HG02610 (cell line): Measurements from ENCODE around the gene DIDO1.
"Not testable (repeated sequence)": the region's sequence is repeated elsewhere in the genome, so short reads cannot be mapped to it uniquely, and the experiment has no call there.

Source experiments
- ATAC-seq: cut with Tn5 transposase; IDR thresholded peaks from one replicate; pipeline ENCODE4 v1.9.1; 2021; ENCODE audit warnings: mild to moderate bottlenecking, moderate library complexity; ENCODE audit not compliant: unreplicated experiment

DIDO1 gene

DNA sequence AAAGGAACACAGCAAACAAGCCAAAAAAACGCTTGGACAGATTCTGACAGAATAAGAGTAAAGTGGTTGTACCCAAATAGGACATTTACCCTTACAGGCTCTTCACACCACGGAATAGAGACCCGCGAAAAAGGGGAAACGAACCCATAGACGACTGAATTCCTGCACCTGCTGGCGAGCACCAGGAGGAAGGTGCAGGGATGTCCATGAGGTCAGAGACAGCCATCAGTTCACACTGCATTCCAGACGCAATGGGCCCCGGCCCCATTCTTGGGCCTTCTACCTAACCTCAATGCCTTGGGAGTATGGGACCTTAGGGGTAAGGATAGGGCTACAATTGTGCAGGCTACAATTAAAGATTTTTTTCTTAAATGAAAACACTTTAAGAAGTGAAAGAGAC is 5.2 kb upstream of the DIDO1 start:
- ATAC-seq = no peak

DNA sequence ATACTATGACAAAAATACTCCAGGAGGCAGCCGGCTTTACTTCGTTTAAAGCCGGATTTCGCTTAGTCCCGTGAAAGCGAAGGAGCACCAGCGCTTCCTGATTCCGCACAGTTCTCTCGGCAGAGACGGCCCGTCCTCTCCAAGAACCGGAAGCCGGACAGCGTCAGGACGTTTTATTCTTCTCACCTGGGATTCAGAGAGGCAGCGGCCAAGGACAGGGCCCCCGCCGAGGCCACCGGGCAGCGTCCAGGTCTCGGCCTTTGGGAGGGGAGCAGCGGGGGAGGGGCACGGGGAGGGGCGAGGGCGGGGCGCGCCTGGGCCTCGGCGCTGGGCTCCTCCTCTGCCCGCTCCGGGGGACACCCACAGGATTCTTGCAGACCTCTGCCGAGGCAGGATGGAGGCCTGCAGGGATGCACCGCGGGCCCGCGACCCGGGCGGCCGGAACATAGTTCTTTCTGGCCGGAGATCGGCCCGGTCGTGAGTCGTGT is 2.8 kb upstream of the DIDO1 start:
- ATAC-seq = no peak

DNA sequence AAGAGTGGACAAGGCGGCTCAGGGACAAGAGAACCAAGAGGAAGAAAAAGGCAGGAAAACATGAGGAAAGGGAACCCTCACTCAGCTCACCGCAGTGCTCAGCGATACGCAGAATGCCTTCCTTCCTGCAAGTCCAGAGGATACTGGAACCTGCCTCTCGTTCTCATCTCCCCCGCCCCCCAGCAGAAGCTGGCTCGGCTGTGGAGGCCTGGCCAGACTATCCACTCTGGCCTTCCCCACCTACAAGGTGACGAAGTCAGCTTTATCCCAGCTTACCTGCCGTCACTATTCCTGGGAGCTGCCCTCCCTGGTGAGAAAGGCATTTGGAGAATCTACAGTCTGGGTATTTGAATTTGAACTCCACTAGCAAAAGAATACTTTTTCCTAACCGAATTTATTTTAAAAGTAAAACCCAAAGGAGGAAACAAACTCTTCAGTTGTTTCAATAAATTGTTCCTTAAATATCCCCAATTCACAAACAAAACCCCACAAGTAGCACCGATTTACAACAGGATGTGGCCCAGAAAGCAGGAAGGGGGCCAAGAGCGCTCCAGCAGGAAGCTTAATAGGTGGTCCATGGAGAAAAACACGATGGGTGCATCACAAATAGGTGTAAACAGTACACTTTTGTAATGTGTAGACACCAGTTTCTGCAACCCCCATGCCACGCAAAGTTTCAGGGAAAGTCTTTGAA is 2.1 kb upstream of the DIDO1 start:
- ATAC-seq = no peak

DNA sequence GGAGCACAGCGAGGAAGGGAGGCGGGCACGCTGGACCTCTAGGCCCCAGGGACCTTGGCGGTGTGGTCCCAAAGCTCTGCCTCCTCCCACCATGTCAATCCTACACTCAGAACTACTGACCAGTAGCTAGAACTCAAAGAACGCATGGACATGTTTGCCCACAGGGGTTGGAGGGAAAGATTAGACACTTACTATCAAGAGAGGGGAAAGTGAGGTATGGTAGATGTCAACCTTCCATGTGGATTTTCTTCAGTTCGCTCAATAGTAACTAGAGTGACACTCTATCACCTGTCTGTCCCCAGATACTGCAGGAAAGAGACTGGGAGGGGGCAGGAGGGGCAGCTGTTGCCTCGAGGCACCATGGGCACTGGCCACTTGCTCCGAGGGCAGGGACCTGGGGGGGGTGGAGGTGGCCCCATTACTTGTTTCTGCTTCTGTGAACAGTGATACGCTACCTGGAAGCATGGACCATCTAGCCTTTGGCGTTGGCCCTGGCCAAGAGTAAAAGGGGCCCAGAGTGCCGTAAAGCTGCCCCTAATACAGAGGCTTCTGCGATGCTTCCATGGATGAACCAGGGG is 912 bp upstream of the DIDO1 start:
- no peak for ATAC-seq

DNA sequence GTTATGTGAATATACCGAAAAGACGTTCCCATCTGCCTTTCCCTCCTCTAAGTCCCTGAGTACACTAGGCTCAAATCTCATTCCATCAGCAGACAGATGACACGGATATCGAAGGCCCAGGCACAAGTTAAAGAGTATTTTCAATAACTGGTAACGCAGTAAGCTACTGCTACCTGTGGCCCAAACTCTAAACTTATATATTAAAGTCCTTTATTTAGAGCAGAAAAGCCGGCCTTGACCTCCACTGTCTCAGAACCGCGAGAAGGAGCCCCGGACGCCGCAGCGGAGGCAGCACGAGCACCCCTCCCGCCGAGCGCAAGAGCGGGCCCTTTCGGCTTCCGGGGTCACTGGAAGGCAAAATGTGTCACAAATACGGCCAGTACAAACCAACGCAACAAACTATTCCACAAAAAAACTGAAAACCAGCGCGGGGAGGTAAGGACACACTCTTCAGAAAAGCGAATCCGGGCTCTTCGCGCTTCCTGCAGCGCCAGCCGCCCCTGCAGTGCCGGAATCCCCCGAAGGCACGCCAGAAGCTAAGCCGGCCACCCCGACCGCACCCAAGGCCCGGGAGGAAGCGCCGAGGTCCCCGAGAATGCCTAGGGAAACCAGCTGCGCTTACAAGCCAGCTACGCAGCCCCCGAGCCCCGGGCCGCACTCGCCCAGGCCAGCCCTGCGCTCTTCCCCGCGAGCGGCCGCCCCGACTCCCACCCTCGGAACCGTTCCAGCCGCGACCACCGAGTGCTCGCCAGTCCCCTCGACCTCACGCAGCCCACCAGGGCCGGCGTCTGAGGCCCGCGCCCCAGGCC is 681 bp downstream of the DIDO1 start:
- peak; percentile 4 for ATAC-seq

DNA sequence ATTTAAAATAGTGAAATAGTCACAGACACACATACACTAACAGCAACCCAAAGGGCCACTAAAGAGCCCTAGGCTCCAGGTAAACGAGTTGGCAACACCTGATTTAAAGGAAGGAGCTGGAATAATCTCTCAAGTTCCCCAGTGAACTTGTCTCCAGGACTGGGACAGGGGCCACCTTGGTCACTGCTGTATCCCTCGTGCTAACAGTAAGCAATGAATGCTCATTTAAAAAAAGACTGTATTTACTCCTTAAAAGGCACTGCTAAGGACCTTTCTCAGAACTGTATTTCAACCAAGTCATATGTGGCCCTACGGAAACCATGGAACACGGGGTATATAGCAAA is 1.3 kb downstream of the DIDO1 start:
- ATAC-seq = no peak

DNA sequence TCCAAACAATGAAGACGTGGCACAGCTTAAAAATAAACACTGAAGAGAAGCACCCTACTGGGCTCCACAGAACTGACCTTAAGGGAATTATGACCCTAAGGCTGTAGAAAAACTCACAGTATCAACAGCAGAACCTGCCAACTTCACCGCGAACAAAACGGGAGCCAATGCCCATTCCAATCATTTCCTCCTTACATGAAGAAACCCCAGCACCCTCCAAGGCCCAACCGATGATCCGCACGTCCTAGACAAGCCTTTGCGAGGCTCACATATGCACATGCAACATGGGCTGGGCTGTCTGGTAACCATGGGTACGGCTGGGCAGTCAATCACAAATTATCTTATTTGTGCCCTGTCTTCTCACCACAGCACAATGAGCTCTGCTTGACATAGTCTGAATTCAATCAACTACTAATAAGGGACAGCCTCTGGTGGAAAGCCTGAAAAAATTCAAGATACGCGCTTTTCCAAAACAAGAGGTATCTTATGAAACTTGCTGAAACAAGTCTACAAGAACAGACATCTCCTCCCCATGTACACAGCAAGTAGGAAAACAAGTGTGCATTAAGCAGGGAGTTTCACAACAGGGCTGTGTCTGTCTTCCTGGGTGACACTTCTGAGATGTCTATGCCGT is 1.7 kb downstream of the DIDO1 start:
- ATAC-seq = no peak

DNA sequence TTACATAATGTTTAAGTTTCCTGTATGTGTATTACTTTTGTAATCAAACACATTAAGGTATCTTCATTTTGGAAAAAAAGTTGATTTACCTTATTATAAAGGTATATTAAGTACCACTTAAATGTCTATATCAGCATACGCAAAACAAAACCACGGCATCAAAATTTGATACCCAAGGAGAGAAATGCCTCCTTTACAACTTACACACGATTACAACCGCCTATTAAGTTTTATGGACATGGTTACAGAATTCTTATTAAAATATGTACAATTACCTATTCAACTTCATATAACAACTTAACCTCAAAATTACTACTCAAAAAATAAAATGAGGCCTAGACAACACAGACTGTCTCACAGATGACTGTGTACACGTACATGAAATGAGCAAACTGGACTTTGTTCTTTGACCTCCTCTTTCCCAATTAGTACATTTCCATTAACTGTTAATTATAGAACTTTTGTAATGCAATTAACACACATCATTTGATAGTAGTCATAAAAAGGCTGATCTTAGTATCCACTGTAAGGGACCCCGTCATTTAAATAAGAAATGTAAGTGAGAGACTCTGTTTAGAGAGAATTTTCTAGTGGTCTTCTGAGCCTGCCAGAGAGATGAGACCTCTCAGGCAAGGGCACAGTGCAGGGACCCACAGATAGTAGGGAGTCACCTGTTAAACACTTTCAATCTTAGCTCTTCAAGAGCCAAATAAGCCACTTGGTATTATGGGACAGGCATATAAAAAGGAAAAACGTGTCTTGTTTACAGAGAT is 2.5 kb downstream of the DIDO1 start:
- no peak for ATAC-seq

DNA sequence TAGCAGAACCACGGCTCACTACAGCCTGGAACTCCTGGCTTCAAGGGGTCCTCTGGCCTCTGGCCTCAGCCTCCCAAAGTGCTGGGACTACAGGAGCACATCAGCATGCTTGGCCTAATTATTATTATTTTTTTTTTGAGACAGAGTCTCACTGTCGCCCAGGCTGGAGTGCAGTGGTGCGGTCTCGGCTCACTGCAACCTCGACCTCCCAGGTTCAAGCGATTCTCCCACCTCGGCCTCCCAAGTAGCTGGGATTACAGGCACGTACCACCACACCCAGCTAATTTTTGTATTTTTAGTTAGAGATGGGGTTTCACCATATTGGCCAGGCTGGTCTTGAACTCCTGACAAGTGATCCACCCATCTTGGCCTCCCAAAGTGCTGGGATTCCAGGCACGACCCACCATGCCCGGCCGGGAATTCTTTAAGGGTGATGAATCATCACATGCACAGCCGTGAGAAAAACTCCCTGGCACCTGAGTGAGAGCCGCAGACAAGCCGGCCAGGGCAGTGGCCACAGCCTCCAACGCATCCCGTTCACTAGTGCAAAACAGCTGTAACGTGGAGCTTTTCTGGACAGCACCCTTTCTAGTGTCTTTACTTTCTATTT is 3.1 kb downstream of the DIDO1 start:
- not testable (repeated sequence) for ATAC-seq

DNA sequence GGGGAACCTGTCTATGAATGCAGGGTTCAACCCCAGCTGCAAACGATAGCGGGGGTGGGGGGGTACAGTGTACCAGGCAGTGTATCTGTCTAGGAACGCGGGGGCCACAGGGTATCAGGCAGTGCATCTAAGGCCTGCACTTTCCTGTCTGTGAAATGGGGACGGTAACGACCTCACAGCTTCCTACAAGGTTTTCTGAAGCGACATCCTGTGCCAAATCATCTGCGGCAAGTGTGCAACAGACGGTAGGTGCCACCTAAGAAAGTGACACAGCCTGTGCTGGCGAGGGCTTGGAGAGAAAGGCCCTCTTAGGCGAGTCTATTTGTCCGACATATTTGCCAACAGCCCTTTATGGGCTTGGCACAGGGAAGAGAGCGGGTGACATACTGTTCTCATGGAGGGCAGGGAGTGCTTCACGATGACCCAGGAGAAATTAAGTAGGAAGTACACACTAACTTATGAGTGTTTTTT is 3.8 kb downstream of the DIDO1 start:
- ATAC-seq = no peak

DNA sequence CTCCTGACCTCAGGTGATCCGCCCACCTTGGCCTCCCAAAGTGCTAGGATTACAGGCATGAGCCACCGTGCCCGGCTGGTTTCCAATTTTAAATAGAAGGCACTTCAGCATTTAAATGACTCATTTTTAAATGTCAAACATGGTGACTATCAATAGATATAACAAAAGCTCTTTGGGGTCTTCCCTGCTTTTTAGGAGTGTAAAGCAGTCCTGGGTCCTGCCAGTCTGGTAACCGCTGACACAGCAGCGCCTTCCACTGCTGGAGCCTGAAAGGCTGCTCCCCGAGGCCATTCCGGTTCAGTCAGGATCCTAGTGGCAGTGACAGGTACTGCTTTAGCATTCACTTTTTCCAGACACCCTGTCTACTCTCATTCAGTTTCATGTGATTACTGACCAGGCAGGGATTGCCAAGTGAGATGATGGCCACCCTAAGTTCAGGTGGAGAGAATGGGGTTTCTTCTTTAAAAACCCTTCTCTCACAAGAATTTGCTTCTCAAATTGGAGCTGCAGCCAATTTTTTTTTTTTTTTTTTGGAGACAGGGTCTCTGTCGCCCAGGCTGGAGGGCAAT is 5.1 kb downstream of the DIDO1 start:
- no peak for ATAC-seq

DNA sequence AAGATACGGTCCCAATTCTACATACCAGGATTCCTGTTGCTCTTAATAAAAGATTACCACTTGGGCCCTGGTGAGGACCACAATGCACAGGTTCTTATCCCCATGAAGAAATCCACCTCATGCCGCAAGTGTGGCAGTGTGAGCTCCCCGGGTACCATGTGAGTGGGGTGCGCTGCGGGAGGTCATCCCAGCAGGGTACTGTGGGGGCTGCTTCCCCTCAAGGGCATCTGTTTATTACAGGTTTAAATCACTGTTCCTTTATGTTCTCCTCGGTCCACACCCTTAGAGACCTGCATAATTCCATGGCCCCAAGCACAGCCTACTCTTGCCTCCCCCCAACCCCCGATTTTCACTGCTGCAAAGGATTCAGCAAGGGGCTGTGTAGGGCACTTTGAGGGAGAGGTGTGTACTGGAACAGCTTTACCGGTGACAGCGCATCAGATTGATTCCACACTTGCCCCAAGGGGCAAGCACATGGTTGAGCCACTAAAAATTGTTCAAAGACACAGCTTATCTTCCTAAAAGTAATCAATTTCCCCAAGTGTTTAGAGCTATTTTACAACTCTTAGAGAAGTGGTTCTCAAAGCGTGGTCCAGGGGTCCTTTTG is 6.2 kb downstream of the DIDO1 start:
- no peak for ATAC-seq

DNA sequence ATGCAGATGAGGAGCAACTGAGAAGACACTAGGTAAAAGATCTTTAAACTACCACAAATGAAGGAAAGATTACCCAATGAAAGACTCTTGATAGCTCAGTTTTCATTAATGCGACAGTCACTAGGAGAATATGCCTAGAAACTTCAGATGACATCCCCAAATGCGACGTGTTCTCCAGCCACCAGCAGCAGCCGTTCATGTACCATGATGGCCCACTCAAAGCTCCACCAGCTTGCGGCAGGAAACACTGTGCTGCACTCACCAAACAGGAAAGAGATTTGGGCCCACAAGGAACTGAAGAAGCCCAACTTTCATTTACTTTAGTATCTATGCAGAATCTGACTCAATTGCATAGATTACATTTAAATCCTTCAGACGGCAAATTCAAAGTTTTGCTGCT is 7.5 kb downstream of the DIDO1 start:
- ATAC-seq = no peak

DNA sequence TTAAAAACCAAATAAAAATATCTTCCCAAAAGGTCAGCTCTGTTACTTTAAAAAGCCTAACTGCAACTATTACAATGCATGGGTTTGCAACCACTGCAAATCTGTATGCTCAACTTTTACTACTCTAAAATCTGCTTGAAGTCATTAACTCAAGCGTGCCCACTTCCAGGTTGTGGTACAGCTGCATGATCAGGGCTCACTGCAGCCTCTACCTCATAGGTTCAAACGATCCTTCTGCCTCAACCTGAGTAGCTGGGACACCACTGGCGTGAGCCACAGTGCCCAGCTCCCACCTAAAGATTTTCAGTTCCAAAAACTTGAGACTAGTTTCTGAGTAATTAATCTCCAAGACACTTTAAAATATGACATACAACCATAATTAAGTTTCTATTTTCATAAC is 8.2 kb downstream of the DIDO1 start:
- ATAC-seq = no peak

DNA sequence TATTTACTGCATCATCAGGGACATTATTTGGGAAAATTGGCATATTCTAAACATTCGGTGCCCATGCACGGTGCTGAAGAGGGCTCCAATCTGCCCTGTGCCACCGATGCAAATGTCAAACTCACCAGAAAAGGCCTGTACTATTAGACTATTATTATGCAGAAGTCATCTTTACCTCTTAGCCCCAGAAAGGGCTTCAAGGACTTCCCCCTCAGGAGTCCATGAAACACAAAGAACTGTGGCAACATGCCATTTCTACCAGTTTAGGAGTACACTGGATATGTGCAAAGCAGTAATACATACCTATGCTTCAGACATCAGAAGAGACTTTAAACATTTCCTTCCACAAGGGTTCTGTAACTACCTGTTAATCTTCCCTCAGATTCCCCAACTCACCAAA is 8.6 kb downstream of the DIDO1 start:
- no peak for ATAC-seq

DNA sequence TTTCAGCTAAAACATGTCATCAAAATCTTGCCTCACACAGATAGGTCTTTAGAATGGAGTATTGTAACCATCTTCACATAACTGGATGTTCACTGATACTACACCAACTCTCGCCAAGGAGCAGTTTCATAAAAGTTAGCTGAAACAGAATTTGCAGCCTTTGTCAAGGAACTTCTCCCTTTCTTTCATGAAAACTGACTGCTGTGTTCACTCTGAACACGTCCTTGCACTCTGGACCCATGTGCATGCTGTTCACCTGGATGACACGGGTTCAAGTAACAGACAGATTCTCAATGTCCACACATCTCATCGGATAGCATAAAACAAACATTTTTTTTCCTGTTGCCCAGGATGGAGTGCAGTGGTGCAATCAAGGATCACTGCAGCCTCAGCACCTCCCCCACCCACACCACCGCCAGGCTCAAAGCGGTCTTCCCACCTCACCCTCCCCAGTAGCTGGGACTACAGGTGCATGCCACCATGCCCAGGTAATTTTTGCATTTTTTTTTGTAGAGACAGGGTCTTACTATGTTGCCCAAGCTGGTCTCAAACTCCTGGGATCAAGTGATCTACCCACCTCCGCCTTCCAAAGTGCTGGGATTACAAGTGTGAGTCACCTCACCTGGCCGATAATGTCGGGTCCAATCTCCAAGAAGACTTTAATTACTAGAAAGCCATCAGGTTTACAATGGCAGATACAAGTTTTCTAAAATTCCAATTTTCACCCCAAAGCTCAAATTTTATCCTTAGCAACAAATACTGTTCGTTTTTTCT is 9.4 kb downstream of the DIDO1 start:
- ATAC-seq = no peak

DNA sequence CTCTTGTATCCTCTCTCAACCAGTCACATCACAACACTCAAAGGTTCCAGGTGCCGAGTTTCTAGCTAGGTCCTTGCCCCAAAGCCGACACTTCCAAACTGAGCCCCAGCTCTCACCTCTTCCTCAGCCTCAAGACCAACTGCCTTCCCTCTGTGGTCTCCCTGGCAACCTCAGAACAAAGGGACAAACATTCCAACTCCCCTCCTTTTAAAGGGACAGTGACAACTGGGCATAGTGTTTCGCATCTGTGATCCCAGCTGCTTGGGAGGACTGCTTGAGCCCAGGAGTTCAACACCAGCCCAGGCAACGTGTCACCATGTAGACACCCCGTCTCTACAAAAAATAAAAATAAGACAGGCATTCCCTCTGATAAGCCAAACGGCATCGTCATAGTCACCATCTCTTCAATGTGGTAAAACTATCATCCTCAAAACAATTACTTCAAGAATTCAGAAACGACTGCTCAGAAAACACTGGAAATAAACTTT is 11.3 kb downstream of the DIDO1 start:
- no peak for ATAC-seq

DNA sequence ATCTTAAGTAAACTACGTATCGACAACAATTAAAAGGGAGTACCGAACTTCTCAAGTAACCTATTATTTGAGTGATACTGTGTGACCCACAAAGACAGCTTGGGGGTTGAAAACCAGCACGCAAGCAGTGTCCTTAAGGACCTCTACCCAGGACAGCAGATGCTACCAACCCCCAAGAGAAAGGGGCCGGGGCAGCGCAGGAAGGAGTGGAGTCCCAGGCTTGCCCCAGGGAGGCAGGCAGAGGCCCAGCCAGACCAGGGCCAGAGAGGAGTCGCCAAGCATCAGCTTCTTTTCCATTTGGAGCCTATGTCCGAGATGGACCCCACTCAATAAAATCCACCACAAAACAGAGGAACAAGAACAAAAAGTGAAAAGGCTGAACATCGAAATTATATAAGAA is 11.9 kb downstream of the DIDO1 start:
- ATAC-seq = no peak
